HG03571 (cell line): ENCODE results near the gene UNC13D.
"Not testable (repeated sequence)": the region's sequence is repeated elsewhere in the genome, so short reads cannot be mapped to it uniquely, and the experiment has no call there.

Experiments used
- ATAC-seq: cut with Tn5 transposase; IDR thresholded peaks from one replicate; pipeline ENCODE4 v1.9.1; 2021; ENCODE audit not compliant: unreplicated experiment

UNC13D gene

DNA sequence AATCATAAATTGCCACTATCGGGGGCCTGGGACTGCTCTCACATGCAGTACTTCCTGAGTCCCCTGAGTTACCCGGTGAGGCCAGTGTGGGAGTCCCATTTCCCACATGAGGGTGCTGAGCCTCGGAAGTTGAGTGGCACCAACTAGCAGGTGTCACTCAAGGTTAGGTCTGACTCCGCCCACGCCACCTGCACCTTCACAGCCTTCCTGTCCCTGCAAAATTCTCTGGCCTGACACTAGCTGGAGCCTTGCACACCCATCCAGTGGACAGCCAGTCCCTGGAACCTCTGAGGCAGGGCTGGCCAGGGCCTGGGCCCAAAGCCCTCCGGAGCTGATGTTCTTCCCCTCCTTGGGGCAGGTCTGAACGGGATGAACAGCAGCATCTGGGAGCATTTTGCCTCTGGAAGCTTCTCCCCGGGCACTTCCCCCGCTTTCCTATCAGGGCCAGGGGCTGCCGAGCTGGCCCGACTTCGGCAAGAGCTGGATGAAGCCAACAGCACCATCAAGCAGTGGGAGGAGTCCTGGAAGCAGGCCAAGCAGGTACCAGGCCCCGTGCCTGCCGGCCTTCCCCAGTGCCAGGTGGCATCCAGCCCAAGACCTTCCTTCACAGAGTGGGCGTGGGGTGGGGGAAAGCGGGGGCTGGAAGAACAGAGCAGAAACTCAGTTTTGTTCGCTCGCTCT, 21.9 kb downstream of the UNC13D start:
- ATAC-seq, result no peak

DNA sequence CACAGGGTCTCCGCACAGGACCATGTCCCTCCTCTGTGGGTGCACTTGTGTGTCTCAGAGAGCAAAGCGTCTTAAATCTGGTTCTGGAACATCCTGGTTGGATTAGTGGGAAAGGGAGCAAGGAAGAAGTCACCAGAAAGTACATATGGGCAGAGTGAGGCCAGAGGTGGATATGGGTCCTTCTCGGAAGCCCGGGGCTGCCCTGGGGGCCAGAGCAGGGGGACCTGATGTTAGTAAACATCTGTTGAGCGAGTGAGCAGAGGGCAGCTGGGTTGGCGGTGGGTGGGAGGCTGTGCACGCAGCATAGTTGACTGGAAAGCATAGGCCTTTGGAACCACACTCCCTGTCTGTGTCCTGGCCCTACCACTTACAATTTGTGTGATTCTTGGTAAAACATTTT, 22.7 kb downstream of the UNC13D start:
- no peak for ATAC-seq

DNA sequence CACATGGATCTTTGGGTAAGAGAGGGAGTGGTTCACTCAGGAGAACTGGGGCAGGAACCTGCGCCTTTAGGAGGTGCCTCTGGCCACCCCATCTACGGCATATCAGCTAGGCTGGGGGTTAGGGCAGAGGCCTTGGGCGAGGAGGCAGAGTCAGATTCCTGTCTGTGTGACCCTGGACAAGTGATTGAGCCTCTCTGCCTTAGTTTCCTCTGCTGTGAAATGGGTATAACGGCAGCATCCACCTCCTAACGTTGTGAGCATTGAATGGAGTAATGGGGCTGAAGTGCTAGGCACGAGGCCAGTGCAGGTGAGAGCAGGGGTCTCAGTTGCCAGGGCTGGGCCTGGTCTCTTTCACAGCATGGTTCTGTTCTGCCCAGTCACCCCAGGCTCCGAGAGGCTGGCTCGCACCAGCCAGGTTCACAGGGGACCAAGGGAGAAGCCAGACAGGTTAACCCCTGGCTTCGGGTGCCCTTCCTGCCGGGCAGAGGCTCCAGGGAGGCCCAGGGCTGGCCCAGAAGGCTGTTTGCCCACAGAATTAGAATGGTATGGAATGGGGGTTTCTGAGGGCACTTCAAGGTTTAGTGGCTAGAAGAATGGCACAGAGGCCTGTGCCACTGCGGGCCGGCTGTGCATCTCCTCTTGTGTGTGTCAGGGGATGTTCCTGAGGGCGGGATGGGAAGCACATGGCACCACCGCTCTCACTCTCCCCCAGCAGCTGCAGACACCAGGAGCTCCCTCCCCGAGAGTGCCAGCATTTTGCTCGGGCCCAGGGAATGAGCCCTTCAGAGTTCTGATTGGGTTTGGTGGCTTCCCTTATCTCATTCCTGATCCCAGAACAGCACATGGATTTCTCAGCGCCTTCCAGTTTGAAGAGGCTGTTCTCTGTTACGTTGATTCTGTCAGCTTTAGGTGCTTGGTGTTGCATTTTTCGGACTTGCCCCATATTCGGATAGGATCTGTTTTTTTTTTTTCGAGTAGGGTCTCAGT, 23.8 kb downstream of the UNC13D start:
- ATAC-seq, result no peak

DNA sequence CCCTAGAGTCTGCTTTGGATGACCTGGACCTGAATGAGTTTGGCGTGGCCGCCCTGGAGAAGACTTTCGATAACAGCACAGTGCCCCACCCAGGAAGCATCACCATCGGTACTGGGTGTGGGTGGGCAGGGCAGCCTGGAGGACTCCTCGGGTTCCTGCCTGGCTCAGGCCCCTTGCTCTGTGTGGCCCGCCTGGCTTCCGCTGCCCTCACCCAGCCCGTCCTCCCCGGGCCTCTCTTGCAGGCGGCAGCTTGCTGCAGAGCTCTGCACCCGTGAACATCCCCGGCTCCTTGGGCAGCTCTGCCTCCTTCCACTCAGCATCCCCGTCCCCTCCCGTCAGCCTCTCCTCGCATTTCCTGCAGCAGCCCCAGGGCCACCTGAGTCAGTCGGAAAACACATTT, 24.5 kb downstream of the UNC13D start:
- ATAC-seq, result no peak

DNA sequence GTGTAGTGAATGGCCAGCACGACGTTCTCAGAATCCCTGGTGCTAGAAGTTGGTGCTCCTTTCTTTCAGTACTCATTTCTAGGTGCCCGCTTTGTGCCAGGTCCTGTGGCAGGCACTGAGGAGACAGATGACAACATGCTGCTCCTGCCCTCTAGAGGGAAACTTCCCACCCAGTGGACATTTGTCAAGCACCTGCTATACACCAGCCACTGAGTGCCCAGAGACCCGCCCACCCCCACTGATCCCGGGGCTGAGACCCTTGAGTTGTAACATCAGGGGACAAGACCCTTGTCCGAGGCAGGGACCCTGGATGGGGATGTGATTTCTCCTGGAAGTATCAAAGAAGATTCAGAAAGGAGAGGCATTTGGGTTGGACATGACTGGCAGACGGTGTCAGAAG, 25.1 kb downstream of the UNC13D start:
- no peak for ATAC-seq

DNA sequence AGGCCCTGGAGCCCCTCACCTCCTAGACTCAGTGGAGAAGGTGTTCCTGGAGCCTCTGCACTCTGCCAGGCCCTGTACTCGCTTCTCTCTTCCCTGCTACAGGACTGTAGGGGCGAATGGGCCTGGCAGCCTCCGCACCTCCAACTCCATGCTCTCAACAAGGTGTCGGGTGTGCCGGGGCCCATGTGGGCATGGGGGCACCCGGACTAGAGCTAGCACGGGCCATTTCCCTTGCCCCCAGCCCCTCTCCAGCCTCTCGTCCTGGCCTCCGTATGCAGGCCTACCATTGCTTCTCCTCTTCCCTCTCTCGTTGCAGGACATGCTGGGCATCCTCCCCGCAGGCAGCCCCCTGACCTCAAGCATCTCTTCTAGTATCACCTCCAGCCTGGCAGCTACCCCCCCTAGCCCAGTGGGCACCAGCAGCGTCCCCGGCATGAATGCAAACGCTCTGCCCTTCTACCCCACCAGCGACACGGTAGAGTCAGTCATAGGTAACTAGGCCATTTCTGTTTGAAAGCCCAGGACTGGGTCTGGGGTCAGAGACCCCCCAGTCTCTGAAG, 25.8 kb downstream of the UNC13D start:
- no peak for ATAC-seq

DNA sequence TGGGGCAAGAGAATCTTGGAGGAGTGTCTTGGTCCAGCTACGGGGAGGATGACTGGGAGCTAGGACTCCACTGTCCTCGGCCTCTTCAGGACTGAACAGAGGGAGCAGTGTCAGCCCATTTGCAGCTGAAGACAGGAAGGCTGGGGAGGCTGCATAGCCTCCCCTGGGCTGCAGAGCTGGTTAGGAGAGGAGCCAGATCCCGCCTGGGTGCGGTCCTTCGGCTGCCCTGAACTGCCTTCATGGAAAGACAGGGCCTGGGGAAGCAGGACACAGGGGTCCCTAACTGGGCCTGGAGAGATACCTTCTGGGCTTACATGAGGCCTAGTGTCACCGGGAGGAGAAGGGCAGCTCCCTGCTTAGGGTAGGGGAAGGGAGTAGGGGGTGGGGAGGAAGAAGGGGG, 26.6 kb downstream of the UNC13D start:
- no peak for ATAC-seq

DNA sequence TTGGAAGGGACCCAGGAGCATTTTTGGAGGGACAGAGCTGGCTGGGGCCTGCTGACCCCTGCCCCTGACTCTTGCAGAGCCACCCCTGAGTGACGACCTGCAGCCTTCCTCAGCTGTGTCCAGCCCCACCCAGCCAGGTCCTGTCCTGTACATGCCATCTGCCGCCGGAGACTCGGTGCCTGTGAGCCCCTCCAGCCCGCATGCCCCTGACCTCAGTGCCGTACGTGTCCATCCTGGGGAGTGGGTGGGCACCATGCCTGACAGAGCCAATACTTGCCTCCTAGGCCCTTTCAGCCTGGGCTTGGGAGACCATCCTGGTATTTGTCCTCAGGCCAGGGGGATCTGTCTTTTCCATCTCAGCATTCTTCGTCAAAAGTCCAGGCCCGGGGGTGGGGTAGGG, 27.5 kb downstream of the UNC13D start:
- no peak for ATAC-seq

DNA sequence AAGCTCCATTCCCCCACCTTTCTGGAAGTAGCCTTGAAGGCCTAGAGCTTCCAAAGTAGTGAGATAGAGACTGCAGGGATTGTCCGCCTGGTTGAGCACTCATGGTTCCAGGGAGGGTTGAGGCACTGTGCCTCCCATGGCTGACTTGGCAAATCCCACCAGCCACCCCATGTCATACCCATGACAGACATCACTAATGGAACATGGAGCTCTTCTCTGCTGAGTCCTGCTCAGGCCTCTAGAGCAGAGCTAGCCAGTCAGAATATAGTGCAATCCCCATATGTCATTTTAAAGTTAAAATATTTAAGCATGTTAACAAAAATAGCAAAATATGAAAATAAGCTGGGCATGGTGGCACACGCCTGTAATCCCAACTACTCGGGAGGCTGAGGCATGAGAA, 28.8 kb downstream of the UNC13D start:
- no peak for ATAC-seq

DNA sequence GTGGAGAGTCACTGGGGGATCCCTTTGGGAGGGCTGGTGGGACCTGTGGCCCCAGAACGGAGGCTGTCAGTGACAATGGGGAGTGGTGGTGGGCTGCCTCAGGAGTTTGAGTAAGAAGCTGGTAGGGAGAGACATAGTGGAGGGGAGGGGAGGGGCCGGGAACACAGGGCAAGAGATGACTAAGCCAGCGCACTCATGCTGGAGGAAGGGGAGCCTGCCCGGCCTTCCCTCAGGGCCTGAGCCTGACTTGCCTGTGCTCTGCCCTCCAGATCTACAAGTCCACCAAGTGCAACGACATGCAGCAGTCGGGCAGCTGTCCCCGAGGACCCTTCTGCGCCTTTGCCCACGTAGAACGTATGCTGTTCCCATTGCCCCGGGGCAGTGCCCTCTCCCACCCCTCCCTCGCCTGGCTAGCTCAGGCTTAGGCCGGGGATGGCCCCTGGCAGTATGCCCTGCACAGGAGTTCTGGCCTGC, 29.3 kb downstream of the UNC13D start:
- ATAC-seq, result no peak

DNA sequence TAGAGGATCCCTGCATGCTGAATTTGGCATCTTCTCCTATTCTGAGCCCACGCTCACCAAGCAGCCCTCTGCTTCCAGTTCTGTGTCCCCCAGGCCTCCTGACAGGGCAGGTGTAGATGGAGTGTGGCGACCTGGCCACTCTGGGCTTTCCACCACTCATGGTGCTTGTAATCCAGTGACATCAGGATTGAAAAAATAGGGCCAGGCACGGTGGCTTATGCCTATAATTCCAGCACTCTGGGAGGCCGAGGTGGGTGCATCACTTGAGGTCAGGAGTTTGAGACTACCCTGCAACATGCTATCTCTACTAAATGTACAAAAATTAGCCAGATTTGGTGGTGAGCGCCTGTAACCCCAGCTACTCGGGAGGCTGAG, 30.2 kb downstream of the UNC13D start:
- ATAC-seq, result no peak

DNA sequence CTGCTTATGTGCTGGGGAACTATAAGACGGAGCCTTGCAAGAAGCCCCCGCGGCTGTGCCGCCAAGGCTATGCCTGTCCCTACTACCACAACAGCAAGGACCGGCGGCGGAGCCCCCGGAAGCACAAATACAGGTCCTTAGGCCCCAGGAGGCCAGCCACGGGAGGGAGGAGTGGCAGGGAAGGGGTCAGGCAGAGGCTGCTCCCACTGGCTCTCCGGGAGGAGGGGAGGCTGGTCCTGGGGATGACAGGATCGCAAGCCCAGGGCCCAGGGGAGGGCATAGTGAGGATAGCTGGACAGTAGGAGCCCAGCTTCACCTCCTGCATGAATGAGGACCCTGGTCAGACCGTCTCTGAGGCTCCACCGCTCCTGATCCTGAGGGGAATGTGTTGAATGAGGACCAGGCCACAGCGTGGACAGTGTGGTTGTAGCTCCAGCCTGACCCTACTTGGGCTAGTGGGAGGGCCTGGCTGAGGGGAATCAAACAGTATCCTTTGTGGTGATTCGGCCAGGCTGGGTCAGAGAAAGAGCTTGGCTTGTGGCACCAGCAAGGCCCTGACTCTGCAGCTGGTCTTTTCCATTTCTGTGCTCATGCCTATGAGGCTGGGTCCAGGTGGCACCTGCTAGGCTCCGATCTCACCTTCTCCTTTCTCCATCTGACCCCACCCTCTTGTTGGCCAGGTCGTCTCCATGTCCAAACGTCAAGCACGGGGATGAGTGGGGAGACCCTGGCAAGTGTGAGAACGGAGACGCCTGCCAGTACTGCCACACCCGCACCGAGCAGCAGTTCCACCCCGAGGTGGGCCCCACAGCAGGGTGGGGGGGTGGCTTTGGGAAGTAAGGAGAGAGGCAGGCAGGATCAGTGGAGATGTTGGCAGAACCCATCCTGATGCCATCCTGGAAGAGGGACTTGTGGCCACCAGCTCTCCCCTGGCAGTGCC, 30.9 kb downstream of the UNC13D start:
- no peak for ATAC-seq

DNA sequence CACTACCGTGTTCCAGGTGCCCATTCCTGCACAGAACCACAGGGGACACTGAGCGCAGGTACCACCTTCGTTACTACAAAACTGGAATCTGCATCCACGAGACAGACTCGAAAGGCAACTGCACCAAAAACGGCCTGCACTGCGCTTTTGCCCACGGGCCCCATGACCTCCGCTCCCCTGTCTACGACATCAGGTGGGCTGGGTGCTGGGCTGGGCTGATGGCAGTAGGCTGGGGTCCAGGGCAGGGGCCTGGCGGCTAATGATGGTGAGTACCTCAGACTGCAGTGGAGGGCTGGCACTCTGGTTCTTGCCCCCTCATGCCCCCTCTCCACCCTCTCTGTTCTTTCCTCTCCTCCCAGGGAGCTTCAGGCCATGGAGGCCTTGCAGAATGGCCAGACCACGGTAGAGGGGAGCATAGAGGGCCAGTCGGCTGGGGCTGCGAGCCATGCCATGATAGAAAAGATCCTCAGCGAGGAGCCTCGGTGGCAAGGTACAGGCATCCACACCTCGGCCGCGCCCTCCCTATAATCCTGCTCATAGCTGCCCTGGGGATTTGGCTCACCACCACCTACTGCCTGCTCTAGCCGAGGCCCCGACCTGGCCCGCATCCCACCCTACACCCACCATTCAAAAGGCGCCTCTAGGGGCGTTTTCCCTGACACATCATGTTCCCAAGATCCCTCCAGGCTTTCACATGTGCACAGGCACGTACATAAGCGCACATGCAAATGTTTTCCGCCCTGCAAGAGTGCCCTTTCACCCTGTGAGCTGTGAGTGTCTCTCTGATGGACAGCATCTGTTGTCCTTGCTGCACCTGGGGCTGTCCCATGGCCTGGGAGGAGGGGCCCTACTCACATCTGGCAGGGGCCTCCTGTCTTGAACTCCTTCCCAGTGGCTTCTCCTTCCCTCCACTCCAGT, 31.8 kb downstream of the UNC13D start:
- ATAC-seq, result no peak

DNA sequence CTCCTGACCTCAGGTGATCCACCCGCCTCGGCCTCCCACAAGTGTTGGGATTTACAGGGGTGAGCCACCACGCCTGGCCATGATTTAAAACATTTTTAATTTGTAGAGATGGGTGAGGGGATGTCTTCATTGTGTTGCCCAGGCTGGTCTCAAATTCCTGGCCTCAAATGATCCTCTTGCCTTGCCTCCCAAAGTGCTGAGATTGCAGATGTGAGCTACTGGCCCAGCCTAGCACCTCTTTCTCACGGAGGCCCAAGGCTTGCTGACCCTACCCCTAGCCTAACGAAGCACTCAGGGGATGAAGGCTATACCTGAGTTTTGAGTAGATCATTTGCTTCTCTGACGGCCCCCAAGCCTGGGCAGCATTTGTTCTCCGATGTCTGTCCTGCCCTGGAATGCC, 33.0 kb downstream of the UNC13D start:
- no peak for ATAC-seq

DNA sequence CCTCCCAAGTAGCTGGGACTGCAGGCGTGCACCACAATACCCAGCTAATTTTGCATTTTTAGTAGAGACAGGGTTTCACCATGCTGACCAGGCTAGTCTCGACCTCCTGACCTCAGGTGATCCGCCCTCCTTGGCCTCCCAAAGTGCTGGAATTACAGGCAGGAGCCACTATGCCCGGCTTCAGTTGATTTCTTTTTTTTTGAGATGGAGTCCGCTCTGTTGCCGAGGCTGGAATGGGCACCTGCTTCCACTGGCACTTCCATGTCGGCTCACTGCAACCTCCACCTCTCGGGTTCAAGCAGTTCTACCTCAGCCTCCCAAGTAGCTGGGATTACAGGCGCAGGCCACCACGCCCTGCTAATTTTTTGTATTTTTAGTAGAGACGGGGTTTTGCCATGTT, 33.4 kb downstream of the UNC13D start:
- not testable (repeated sequence) for ATAC-seq

DNA sequence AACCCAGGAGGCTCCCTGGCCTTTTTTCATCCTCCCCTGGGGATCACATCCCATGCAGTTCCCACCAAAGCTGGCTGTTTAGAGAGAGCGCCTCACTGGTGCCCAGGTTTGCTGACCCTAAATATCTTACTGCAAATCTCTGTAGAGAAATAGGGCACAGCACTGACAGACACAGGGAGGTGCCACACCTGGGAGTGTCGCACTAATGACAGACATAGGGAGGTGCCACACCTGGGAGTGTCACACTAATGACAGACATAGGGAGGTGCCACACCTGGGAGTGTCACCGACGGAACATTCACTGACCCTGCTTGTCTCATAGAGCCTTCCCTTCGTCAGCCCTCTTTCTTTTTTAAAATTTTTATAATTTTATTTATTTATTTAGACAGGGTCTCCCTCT, 34.0 kb downstream of the UNC13D start:
- no peak for ATAC-seq

DNA sequence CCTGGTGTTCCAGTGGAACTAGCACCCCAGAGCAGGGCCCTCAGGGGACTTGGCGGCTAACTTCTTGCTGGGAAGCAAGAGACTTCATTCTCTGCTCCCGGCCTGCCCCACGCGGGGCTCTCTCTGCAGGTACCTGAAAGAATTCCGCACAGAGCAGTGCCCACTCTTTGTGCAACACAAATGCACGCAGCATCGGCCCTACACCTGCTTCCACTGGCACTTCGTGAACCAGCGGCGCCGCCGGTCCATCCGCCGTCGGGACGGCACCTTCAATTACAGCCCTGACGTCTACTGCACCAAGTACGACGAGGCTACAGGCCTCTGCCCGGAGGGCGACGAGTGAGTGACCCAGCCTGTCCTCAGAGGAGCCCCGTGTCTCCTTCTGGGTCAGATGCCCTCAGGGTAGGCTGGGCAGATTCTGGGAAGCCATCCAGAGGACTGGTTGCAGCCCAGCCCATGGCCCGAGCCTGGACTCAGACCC, 34.5 kb downstream of the UNC13D start:
- ATAC-seq, result no peak

DNA sequence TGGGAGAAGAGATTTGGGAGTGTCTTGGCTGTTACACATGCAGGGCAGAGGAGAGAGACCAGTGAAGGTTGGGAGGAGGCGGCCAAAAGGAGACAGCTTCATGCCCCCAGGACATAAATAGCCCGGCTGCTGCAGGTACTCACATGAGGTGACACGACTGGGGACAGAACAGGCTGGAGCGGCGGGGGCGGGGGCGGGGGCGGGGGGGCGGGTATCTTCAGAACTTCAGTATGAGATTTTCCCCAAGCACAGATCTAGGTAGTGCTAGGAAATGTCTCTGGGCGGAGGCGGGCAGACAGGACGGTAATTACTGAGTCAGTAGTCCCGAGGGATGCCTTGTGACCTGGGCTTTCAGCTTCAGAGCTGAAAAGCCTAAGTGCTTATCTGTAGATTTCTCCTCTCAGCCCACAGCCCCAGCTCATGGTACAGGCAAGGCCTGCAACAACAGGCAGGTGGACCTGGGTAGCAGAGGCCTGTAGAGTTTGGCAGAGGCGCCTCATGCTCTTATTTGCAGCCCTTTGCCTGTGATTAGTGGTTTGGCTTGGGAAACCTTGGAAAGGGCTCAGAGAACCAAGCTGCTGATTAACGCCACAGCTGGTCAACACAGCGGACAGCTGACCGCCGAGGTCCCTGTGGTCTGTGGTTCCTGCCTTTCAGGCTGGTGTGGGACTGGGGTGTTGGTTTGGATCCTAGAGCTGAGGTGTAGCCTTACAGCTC, 35.1 kb downstream of the UNC13D start:
- ATAC-seq, result no peak

DNA sequence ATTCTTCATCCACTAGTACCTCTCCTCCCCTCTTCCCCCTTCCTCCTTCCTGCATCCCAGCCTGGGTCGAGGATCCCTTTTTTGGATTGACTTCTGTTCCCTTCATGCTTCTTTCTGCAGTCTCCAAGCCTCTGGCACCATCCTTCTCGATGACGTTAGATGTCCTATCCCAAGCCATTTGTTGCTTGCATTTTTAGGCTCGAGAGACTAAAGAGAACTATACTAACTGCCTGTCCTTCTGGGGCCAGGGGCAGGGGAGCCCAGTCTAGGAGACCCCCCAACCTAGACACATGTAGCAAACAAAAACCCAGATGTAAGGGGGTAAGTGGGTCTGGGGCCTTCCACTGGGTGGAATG, 35.7 kb downstream of the UNC13D start:
- no peak for ATAC-seq
